ENCODE data around the gene SLC33A1. TPM values are rescaled to one million over a fixed set of nuclear protein-coding genes. Genes with fewer than 3 reads are reported as not detected.
"Not testable (repeated sequence)": the region's sequence is repeated elsewhere in the genome, so short reads cannot be mapped to it uniquely, and the experiment has no call there.

SLC33A1 gene
- total RNA-seq = 30.2 and 33.6 TPM in 2 replicates

- Mint-ChIP-seq H3K9me3 (no peaks in the 10 kb centered on the region), H3K27ac (peak within 1 kb of the TSS; percentile 99), H3K27me3 (ENCODE audit: low read depth) (no peaks in the 10 kb centered on the region), H3K4me1 (ENCODE audit: low read depth) (peaks cover 25% of the 10 kb centered on the region), H3K4me3 (ENCODE audit: low read depth) (peak within 1 kb of the TSS; percentile 90), H3K36me3 (ENCODE audit: low read depth) (peaks cover 32% of the 10 kb centered on the region)
- intact Hi-C loops (cut with micrococcal nuclease) = loop anchor here (1.0 to 10.0 kb wide), 10 partner anchors 8 to 1530 kb away; partner anchors contain the start of genes C3orf33, CCNL1, DHX36 and GMPS
- peak; percentile 99 for DNase-seq (ENCODE audit: low spot score)
Measured at GRCh38 chr3:155854141-155854940, at the start of gene SLC33A1. TSS of gene SLC33A1 (minus strand) at chr3:155854427. CDS start at chr3:155853997, 430 bp downstream.

- intact Hi-C loops (cut with micrococcal nuclease) = no loop called here
- H3K4me3 Mint-ChIP-seq (ENCODE audit: low read depth) = no peak overlapping the region
- DNase-seq (ENCODE audit: low spot score) = no peak
- peaks cover 61% of the 10 kb centered on the region for H3K36me3 Mint-ChIP-seq (ENCODE audit: low read depth)
- peaks cover 9% of the 10 kb centered on the region for H3K4me1 Mint-ChIP-seq (ENCODE audit: low read depth)
- H3K27me3 Mint-ChIP-seq (ENCODE audit: low read depth) = no peaks in the 10 kb centered on the region
- no peaks in the 10 kb centered on the region for H3K9me3 Mint-ChIP-seq
- no peak overlapping the region for H3K27ac Mint-ChIP-seq
Measured at GRCh38 chr3:155895379-155895900, 41.2 kb upstream of the SLC33A1 start.

- Mint-ChIP-seq H3K36me3 (ENCODE audit: low read depth) (peaks cover 39% of the 10 kb centered on the region), H3K4me1 (ENCODE audit: low read depth) (peaks cover 35% of the 10 kb centered on the region), H3K9me3 (no peaks in the 10 kb centered on the region), H3K4me3 (ENCODE audit: low read depth) (no peak overlapping the region), H3K27me3 (ENCODE audit: low read depth) (no peaks in the 10 kb centered on the region), H3K27ac (no peak overlapping the region)
- intact Hi-C loops (cut with micrococcal nuclease) = no loop called here
- no peak for DNase-seq (ENCODE audit: low spot score)
Measured at GRCh38 chr3:155891321-155891720, 37.1 kb upstream of the SLC33A1 start.

DNA sequence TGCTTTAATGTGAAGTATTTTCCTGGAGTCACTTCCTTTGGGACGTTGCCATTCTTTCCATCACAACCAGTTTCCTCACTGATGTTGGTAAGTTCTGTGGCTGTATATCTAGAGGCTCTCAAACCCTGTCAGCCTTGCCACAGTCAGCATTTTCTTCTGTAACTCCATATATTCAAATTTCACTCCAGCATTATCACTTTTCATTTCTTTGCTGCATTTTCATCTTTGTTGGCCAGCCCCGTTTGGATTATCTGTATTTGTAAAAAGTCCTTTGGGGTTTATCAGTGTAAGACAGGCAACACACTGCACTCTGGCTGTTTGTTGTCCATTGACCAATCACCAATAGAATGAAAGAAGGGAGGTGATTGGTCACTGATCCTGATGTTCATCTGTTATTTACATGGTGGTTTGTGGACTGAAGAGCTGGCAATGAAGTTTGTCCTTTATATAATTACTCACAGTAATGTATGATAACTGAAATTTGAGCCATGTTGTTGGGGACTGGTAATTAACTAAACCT, 36.5 kb upstream of the SLC33A1 start:
- Mint-ChIP-seq H3K27ac (no peak overlapping the region), H3K9me3 (no peaks in the 10 kb centered on the region), H3K4me1 (ENCODE audit: low read depth) (peaks cover 35% of the 10 kb centered on the region), H3K36me3 (ENCODE audit: low read depth) (peaks cover 37% of the 10 kb centered on the region), H3K27me3 (ENCODE audit: low read depth) (no peaks in the 10 kb centered on the region), H3K4me3 (ENCODE audit: low read depth) (no peak overlapping the region)
- no peak for DNase-seq (ENCODE audit: low spot score)
- intact Hi-C loops (cut with micrococcal nuclease) = no loop called here

- intact Hi-C loops (cut with micrococcal nuclease) = loop anchor here (2.0 kb wide), 1 partner anchor 19 kb away; the partner anchor contains the start of gene GMPS
Measured at GRCh38 chr3:155889952-155890351, 35.7 kb upstream of the SLC33A1 start.

DNA sequence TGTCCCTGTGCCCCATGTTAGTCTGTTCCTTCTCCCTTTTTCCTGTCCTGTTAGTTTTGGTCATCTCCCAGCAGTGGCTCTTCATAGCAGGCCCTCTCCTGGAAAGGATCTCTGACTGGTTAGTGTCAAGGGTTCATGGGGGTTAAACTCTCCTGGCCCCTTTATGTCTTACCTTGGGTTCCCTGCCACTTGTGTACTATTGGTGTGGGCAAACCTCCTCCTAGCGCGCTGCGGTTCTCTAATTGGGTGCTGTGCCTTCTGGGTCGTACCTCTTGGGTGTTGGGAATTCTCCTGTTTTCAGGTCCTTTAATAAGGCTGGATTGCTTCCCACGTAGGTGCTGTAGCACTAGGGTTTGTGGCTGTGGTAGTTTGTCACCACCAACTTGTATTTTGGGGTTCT, 35.0 kb upstream of the SLC33A1 start:
- no peak for DNase-seq (ENCODE audit: low spot score)
- Mint-ChIP-seq H3K4me3 (ENCODE audit: low read depth) (no peak overlapping the region), H3K36me3 (ENCODE audit: low read depth) (peaks cover 25% of the 10 kb centered on the region), H3K27me3 (ENCODE audit: low read depth) (no peaks in the 10 kb centered on the region), H3K9me3 (no peaks in the 10 kb centered on the region), H3K27ac (peak overlapping the region; percentile 3), H3K4me1 (ENCODE audit: low read depth) (peaks cover 36% of the 10 kb centered on the region)
- intact Hi-C loops (cut with micrococcal nuclease) = loop anchor here (2.0 kb wide), 1 partner anchor 18 kb away; the partner anchor contains the start of gene GMPS

More at GRCh38 chr3:155889952-155890351, 35.7 kb upstream of the SLC33A1 start:
- no peaks in the 10 kb centered on the region for H3K9me3 Mint-ChIP-seq
- H3K4me1 Mint-ChIP-seq (ENCODE audit: low read depth) = peaks cover 33% of the 10 kb centered on the region
- H3K4me3 Mint-ChIP-seq (ENCODE audit: low read depth) = no peak overlapping the region
- peaks cover 31% of the 10 kb centered on the region for H3K36me3 Mint-ChIP-seq (ENCODE audit: low read depth)
- no peak overlapping the region for H3K27ac Mint-ChIP-seq
- DNase-seq (ENCODE audit: low spot score) = no peak
- no peaks in the 10 kb centered on the region for H3K27me3 Mint-ChIP-seq (ENCODE audit: low read depth)

DNA sequence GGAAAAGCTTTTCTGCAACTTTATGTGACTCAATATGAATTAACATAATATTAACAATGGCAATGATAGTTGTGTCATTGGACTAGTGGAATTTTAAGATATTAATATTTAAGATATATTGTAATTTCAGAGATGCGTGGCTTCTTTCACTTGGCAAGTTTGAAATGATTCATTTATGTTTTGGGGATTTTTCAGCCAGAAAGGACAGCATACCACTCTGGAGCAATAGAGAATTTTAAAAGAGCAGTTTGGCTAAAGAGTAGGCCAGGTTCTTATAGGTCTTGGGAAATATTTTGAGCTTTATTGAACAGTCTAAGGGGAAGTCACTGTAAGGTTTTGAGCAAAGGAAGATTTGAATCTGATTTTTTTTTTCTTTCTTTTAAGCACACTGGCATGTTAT, 32.7 kb upstream of the SLC33A1 start:
- Mint-ChIP-seq H3K4me3 (ENCODE audit: low read depth) (no peak overlapping the region), H3K4me1 (ENCODE audit: low read depth) (peaks cover 40% of the 10 kb centered on the region), H3K9me3 (no peaks in the 10 kb centered on the region), H3K36me3 (ENCODE audit: low read depth) (peaks cover 14% of the 10 kb centered on the region), H3K27ac (peak overlapping the region; percentile 67), H3K27me3 (ENCODE audit: low read depth) (no peaks in the 10 kb centered on the region)
- intact Hi-C loops (cut with micrococcal nuclease) = loop anchor here (1.0 kb wide), 1 partner anchor 33 kb away; the partner anchor contains the start of gene SLC33A1
- DNase-seq (ENCODE audit: low spot score) = no peak

DNA sequence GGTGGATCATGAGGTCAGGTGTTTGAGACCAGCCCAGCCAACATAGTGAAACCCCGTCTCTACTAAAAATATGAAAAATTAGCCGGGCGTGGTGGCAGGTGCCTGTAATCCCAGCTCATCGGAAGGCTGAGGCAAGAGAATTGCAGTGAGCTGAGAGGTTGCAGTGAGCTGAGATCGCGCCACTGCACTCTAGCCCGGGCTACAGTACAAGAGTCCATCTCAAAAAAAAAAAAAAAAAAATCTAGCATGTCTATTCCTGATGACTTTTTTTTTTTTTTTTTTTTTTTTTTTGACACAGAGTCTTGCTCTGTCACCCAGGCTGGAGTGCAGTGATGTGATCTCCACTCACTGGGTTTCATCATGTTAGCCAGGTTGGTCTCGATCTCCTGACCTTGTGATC, 32.1 kb upstream of the SLC33A1 start:
- peaks cover 40% of the 10 kb centered on the region for H3K4me1 Mint-ChIP-seq (ENCODE audit: low read depth)

DNA sequence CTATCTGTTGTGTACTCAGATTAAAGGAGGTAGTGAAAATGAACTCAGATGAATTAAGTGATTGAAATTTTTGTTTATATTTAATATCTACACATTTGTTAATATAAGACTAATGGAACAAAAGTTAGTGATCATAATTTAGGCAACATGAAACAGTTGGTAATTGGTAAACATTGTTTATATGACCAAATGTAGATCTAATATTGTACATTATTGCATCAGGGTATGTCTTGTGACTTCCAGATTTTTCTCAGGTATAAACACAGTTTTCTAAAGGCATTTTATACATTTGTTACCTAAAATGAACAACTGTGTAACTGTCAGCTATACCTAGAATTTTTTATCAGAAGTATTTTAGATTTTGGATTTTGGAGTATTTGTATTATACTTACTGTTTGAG, 31.1 kb upstream of the SLC33A1 start:
- Mint-ChIP-seq H3K9me3 (no peaks in the 10 kb centered on the region), H3K4me1 (ENCODE audit: low read depth) (peaks cover 39% of the 10 kb centered on the region), H3K27ac (no peak overlapping the region), H3K27me3 (ENCODE audit: low read depth) (no peaks in the 10 kb centered on the region), H3K36me3 (ENCODE audit: low read depth) (peaks cover 9% of the 10 kb centered on the region), H3K4me3 (ENCODE audit: low read depth) (no peak overlapping the region)
- no peak for DNase-seq (ENCODE audit: low spot score)
- intact Hi-C loops (cut with micrococcal nuclease) = no loop called here

More for the DNA sequence above, 32.1 kb upstream of the SLC33A1 start:
- H3K4me3 Mint-ChIP-seq (ENCODE audit: low read depth); DNase-seq (ENCODE audit: low spot score); H3K27ac Mint-ChIP-seq; intact Hi-C loops (cut with micrococcal nuclease); H3K27me3 Mint-ChIP-seq (ENCODE audit: low read depth); H3K9me3 Mint-ChIP-seq: not testable (repeated sequence)
- peaks cover 14% of the 10 kb centered on the region for H3K36me3 Mint-ChIP-seq (ENCODE audit: low read depth)

GRCh38 chr3:155884292-155884691, 30.1 kb upstream of the SLC33A1 start:
- Mint-ChIP-seq H3K27ac (no peak overlapping the region), H3K9me3 (no peaks in the 10 kb centered on the region), H3K36me3 (ENCODE audit: low read depth) (peaks cover 11% of the 10 kb centered on the region), H3K4me3 (ENCODE audit: low read depth) (no peak overlapping the region), H3K27me3 (ENCODE audit: low read depth) (no peaks in the 10 kb centered on the region), H3K4me1 (ENCODE audit: low read depth) (peaks cover 39% of the 10 kb centered on the region)
- no peak for DNase-seq (ENCODE audit: low spot score)
- intact Hi-C loops (cut with micrococcal nuclease) = no loop called here

- H3K36me3 Mint-ChIP-seq (ENCODE audit: low read depth) = peaks cover 11% of the 10 kb centered on the region
- H3K9me3 Mint-ChIP-seq = no peaks in the 10 kb centered on the region
- no peak for DNase-seq (ENCODE audit: low spot score)
- H3K27me3 Mint-ChIP-seq (ENCODE audit: low read depth) = no peaks in the 10 kb centered on the region
- intact Hi-C loops (cut with micrococcal nuclease) = no loop called here
- H3K4me3 Mint-ChIP-seq (ENCODE audit: low read depth) = no peak overlapping the region
- H3K27ac Mint-ChIP-seq = peak overlapping the region; percentile 14
- peaks cover 43% of the 10 kb centered on the region for H3K4me1 Mint-ChIP-seq (ENCODE audit: low read depth)
Measured at GRCh38 chr3:155880286-155880685, 26.1 kb upstream of the SLC33A1 start.

DNA sequence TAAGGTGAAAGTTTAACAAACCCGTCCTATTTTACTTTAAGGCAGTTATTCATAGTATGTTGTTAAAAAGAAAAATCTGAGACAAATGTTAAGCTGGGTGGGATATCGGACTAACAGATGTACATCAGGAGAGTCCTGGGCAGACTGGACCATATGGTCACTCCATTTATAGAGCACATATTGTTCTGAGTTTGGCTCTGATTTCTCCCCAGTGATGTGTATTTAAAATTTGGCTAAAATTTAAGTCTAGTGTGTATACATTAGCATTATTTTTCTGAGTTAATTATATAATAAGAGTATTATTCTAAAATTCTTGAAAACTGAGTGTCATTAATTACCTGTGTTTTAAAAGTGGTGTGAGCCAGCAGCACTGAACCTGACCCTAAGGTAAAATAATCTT, 22.3 kb upstream of the SLC33A1 start:
- Mint-ChIP-seq H3K27ac (no peak overlapping the region), H3K4me3 (ENCODE audit: low read depth) (no peak overlapping the region), H3K9me3 (no peaks in the 10 kb centered on the region), H3K4me1 (ENCODE audit: low read depth) (peaks cover 44% of the 10 kb centered on the region), H3K27me3 (ENCODE audit: low read depth) (no peaks in the 10 kb centered on the region), H3K36me3 (ENCODE audit: low read depth) (peaks cover 19% of the 10 kb centered on the region)
- no peak for DNase-seq (ENCODE audit: low spot score)
- intact Hi-C loops (cut with micrococcal nuclease) = no loop called here

DNA sequence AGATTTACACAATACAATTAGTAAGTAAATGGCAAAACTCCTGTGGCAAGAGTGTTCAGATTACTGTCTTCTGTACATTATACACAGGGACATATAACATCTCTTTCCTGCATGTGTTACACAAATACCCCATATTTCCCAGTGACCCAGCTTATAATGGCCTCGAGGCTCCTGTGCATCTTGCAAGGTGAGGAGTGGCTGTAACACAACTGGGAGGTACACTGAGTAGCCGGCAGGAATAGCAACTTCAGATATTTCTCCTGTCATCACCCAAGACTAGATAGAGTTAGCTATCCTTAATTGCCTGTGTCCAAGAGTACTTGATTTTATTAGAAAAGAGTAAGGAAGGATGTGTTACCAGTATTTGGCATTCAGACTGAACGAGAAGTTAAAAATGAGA, 21.8 kb upstream of the SLC33A1 start:
- H3K4me3 Mint-ChIP-seq (ENCODE audit: low read depth) = no peak overlapping the region
- H3K9me3 Mint-ChIP-seq = no peaks in the 10 kb centered on the region
- no peak for DNase-seq (ENCODE audit: low spot score)
- peaks cover 42% of the 10 kb centered on the region for H3K4me1 Mint-ChIP-seq (ENCODE audit: low read depth)
- intact Hi-C loops (cut with micrococcal nuclease) = no loop called here
- H3K36me3 Mint-ChIP-seq (ENCODE audit: low read depth) = peaks cover 19% of the 10 kb centered on the region
- H3K27me3 Mint-ChIP-seq (ENCODE audit: low read depth) = no peaks in the 10 kb centered on the region
- no peak overlapping the region for H3K27ac Mint-ChIP-seq

All from activated T-helper 2 cell treated with anti-CD3 and anti-CD28 coated beads, Interferon-gamma antibody, Interleukin-2, Interleukin-4, amounts not matched to agents 10 μg/mL and 5 μg/mL and 100 μg/mL, durations not matched to agents 14 hours and 24 hours and 36 hours (primary cell).